Activated B cell treated with CpG ODN at 0.5 μM for 24 hours (primary cell): ENCODE results near the gene IKZF1. TPM values are rescaled to one million over a fixed set of nuclear protein-coding genes. Genes with fewer than 3 reads are reported as not detected.

Experiments
- ATAC-seq: fragments of 200-7000 bp; cut with Tn5 transposase; one replicate; pipeline ENCODE4 v1.10.0; 2021; ENCODE audit warnings: low read depth, mild to moderate bottlenecking, moderate library complexity
- CTCF ChIA-PET: fragments of 350-600 bp; sonication (Branson Sonifier 250); formaldehyde crosslinking; loops from one replicate; lab custom pipeline; 2021; ENCODE audit warnings: antibody characterized with exemption; lab: Charles Lee
- POLR2A ChIA-PET: fragments of 350-600 bp; sonication (Branson Sonifier 250); formaldehyde crosslinking; loops from one replicate; lab custom pipeline; 2021; ENCODE audit warnings: antibody characterized with exemption; lab: Charles Lee
- DNase-seq: peaks from one replicate; pipeline ENCODE4 v3.0.0; 2022
- H3K27ac Mint-ChIP-seq: one replicate; pipeline ENCODE4 v1.8.0; 2020; ENCODE audit warnings: mixed read lengths
- H3K27me3 Mint-ChIP-seq: one replicate; pipeline ENCODE4 v1.8.0; 2021; ENCODE audit warnings: mixed read lengths
- H3K36me3 Mint-ChIP-seq: one replicate; pipeline ENCODE4 v1.8.0; 2021; ENCODE audit warnings: low read depth, mixed read lengths
- H3K4me1 Mint-ChIP-seq: one replicate; pipeline ENCODE4 v1.8.0; 2021; ENCODE audit warnings: mixed read lengths
- H3K4me3 Mint-ChIP-seq: one replicate; pipeline ENCODE4 v1.8.0; 2020; ENCODE audit warnings: mild to moderate bottlenecking, mixed read lengths
- H3K9me3 Mint-ChIP-seq: one replicate; pipeline ENCODE4 v1.8.0; 2020; ENCODE audit warnings: mixed read lengths
- CTCF ChIP-seq: fragments of 200-600 bp; IDR thresholded peaks from one replicate; pipeline ENCODE4 v1.8.0; 2022; ENCODE audit warnings: antibody characterized with exemption, mild to moderate bottlenecking
- intact Hi-C: fragments of 100-400 bp; cut with micrococcal nuclease; formaldehyde crosslinking; loops from one replicate; pipeline ENCODE4 v1.15.1; 2024
- total RNA-seq: library from RNA; stranded (reverse); gene quantifications from 2 replicates; pipeline ENCODE4 v1.2.3, GENCODE V29; 2022

Gene IKZF1
- total RNA-seq, 1 donor from 2014 or later, result 325 TPM

GRCh38 chr7:50332241-50333165 lies 28.0 kb downstream of the IKZF1 start:
- DNase-seq, result no peak
- H3K4me3 Mint-ChIP-seq, result no peak overlapping the region
- no peaks in the 10 kb centered on the region for H3K9me3 Mint-ChIP-seq
- CTCF ChIA-PET, result interaction anchor here (1.1 kb wide), 2 partner anchors 18 to 27 kb away, joined by 3 to 5 read pairs; no protein-coding TSS in a partner anchor
- H3K36me3 Mint-ChIP-seq, result peaks cover 57% of the 10 kb centered on the region
- no peak overlapping the region for H3K27ac Mint-ChIP-seq
- no peak for ATAC-seq
- H3K4me1 Mint-ChIP-seq, result peaks cover 12% of the 10 kb centered on the region
- no peaks in the 10 kb centered on the region for H3K27me3 Mint-ChIP-seq
- intact Hi-C loops, result loop anchor here (1.0 to 10.0 kb wide), 3 partner anchors 9 to 188 kb away; no protein-coding TSS in a partner anchor
- TF ChIP-seq CTCF, result no peak
- POLR2A ChIA-PET, result interaction anchor here (0.7 to 10.6 kb wide), 9 partner anchors 8 to 78 kb away, joined by 3 to 153 read pairs (median 6); partner anchors contain the start of gene IKZF1

GRCh38 chr7:50333221-50333651 lies 28.7 kb downstream of the IKZF1 start:
- ATAC-seq (no peak), DNase-seq (no peak)
- intact Hi-C loops, result loop anchor here (1.0 to 10.0 kb wide), 3 partner anchors 8 to 188 kb away; no protein-coding TSS in a partner anchor
- ChIA-PET POLR2A (interaction anchor here (0.6 to 10.6 kb wide), 9 partner anchors 9 to 67 kb away, joined by 3 to 153 read pairs (median 4); partner anchors contain the start of gene IKZF1), CTCF (interaction anchor here (1.1 kb wide), 2 partner anchors 17 to 27 kb away, joined by 3 to 5 read pairs; no protein-coding TSS in a partner anchor)
- no peak overlapping the region for H3K27ac Mint-ChIP-seq
- H3K4me3 Mint-ChIP-seq, result no peak overlapping the region
- TF ChIP-seq CTCF, result no peak
- peaks cover 53% of the 10 kb centered on the region for H3K36me3 Mint-ChIP-seq
- H3K4me1 Mint-ChIP-seq, result peaks cover 5% of the 10 kb centered on the region
- H3K9me3 Mint-ChIP-seq, result no peaks in the 10 kb centered on the region
- no peaks in the 10 kb centered on the region for H3K27me3 Mint-ChIP-seq

GRCh38 chr7:50334341-50334994 lies 30.0 kb downstream of the IKZF1 start:
- H3K36me3 Mint-ChIP-seq, result peaks cover 47% of the 10 kb centered on the region
- ATAC-seq (no peak), DNase-seq (no peak)
- CTCF ChIA-PET, result no interaction called here
- intact Hi-C loops, result loop anchor here (10.0 kb wide), 1 partner anchor 190 kb away; no protein-coding TSS in a partner anchor
- no peaks in the 10 kb centered on the region for H3K9me3 Mint-ChIP-seq
- H3K4me3 Mint-ChIP-seq, result no peak overlapping the region
- no peak for TF ChIP-seq CTCF
- POLR2A ChIA-PET, result interaction anchor here (1.3 to 10.6 kb wide), 3 partner anchors 10 to 25 kb away, joined by 3 to 153 read pairs (median 4); partner anchors contain the start of gene IKZF1
- no peak overlapping the region for H3K27ac Mint-ChIP-seq
- no peaks in the 10 kb centered on the region for H3K4me1 Mint-ChIP-seq
- H3K27me3 Mint-ChIP-seq, result no peaks in the 10 kb centered on the region

- H3K27ac Mint-ChIP-seq, result no peak overlapping the region
- DNase-seq (no peak), ATAC-seq (no peak)
- H3K9me3 Mint-ChIP-seq, result no peaks in the 10 kb centered on the region
- no peak for TF ChIP-seq CTCF
- ChIA-PET POLR2A (interaction anchor here (0.7 to 8.4 kb wide), 10 partner anchors 8 to 187 kb away, joined by 3 to 188 read pairs (median 6); partner anchors contain the start of gene IKZF1), CTCF (interaction anchor here (1.9 to 2.7 kb wide), 2 partner anchors 82 to 130 kb away, joined by 5 to 12 read pairs; no protein-coding TSS in a partner anchor)
- H3K4me3 Mint-ChIP-seq, result no peak overlapping the region
- peaks cover 45% of the 10 kb centered on the region for H3K36me3 Mint-ChIP-seq
- intact Hi-C loops, result loop anchor here (10.0 kb wide), 1 partner anchor 191 kb away; no protein-coding TSS in a partner anchor
- no peaks in the 10 kb centered on the region for H3K27me3 Mint-ChIP-seq
- H3K4me1 Mint-ChIP-seq, result no peaks in the 10 kb centered on the region
Observed at GRCh38 chr7:50335230-50335794, 30.8 kb downstream of the IKZF1 start.
